HG02885 (cell line): ENCODE results near the gene LIG4.
"Not testable (repeated sequence)": the region's sequence is repeated elsewhere in the genome, so short reads cannot be mapped to it uniquely, and the experiment has no call there.

Source experiments
- ATAC-seq: cut with Tn5 transposase; IDR thresholded peaks from one replicate; pipeline ENCODE4 v1.9.1; 2021; ENCODE audit warnings: mild to moderate bottlenecking; ENCODE audit not compliant: unreplicated experiment, poor library complexity

Gene LIG4

DNA sequence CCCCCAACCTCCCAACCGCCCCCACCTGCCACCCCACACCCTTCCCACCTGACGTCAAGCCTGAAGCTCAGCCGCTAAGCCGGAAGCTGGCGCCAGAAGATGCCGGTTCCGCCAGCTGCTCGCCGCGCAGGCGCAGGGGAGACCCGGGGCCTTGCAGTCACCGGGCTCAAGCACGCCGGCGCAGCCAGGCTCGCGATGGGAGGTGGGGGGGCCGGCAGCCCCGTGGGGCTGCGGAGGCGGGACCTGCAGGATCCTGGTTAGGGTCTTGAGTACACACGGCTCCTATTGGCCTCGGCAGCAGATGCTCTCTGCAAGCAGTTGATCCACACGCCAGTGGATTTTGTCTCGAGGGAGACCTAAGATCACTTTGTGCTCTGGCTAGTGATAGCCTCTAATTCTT, at the start of gene LIG4:
Gene LIG4, minus strand, starts transcription at position 101 of the 400 bp plus-strand sequence. CDS start 4,268 bp downstream, outside the sequence.
- peak; percentile 67 for ATAC-seq

DNA sequence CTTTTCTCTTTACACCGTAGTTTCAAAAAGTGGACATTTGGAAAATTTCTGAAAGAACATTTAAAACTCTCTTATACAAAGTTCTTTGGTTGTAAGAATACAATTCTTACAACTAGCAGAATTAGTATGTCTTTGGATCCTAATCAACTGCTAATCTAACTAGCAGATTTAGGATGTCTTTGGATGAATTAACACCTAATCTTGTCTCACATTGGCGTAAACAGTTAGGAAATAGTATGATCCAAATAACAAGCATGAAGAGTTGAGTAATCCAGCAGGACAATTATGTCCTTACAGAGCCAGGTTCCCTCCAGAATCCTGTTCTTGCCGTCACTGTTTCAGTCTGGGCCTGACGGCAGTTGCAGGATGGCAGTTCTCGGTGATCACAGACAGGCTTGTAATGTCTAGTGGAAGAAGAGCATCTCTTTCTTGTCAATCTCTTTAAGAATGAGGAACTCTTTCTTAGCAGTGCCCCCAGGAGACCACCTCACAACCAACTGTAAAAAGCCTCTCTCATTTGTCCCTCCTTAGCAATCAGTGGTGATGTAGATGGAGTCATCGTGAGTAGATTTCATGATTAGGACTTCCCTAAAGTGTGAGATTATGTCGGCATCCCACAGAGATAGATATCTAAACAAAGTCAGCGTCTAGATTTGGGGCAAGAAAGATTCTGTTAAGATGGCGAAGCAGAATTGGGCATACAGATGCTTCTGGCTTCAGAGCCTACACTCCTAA, 48.5 kb upstream of the LIG4 start:
- ATAC-seq = no peak

- ATAC-seq = no peak
Measured at GRCh38 chr13:108257248-108257647, 41.9 kb upstream of the LIG4 start.

GRCh38 chr13:108249150-108249549, 33.8 kb upstream of the LIG4 start:
- ATAC-seq = peak; percentile 76

GRCh38 chr13:108230377-108230776, 15.0 kb upstream of the LIG4 start:
- no peak for ATAC-seq

DNA sequence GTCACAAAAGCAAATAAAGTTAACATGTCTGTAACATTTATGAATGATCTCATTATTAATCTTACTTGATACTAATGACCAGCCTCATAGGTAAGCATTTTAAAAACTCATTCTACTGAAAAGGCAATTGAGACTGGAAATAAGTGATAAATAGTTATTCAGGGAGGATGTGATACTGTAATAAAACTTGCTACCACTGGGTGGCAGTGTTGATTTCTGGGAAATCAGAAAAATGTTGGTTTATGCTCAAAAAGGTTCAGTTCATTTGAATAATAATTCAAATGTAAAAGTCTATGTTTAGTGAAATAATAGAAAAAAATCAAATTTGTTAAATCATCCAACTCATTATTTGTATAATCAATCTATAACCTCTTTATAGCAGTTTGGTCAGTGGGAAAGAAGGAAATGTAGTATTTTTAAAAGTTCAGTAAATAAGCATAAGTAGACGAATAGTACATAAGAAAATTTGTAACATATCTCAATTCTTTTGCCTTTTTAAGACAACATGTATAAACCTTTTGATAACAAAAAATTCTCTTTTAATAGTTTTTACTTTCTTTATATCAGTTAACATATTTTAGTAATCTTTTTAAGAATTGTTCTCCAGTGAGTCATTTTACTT, 12.4 kb upstream of the LIG4 start:
- peak; percentile 31 for ATAC-seq

DNA sequence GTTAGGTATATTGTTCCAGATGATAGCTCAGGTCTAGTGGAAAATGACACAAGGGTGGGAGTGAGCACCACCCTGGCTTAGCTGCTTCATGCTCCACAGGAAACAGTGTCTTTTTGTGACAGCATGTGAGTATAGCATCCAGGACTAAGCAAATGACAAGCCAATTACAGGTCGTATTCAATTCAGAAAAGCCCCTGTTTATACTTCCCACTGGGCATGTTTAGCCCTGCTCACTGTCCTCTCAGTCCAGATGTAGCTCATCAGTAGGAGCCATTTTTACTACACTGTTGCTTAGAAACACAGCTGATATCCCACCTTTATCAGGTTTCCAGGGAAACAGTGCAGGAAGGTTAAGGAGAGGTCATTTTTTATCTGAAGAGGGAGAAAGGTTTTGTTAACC, 10.8 kb upstream of the LIG4 start:
- ATAC-seq = peak; percentile 37

- peak; percentile 59 for ATAC-seq
Measured at GRCh38 chr13:108225440-108225839, 10.1 kb upstream of the LIG4 start.

DNA sequence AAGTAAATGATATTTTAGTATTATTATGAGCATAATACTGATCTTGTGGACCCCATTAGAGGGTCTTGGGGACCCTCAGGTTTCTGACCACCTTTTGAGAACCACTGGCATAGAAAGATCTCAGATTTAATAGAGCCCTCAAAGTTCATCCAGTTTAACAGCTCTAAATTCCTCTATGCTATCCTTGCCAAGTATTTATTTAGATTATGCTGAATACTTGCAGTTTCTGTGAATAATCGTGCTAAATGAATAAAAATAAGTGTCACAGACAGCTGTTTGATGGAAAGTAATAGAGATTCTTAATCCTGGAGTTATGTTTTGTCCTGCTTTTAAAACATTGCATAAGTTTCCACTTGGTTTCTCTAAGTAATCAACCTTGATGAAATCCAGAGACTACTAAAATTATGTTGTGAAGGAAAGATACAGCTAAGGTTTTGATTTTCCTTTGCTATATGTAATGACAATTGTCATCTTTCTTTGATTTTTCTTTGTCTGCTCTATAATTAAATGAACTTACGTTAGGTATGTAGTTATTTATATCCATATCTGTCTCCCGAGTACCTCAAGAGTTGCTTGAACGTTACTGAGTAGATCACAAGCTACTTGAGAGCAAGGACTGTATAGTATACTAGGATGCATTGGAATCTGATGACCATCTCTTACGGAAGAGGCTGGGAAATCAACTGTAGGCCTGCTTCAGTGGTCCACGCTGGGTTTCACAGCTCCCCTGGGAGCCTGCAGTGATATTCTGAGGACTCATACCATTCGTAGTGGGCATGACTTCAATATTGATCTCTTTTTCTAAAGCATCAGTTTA, 8.6 kb upstream of the LIG4 start:
- ATAC-seq = no peak

DNA sequence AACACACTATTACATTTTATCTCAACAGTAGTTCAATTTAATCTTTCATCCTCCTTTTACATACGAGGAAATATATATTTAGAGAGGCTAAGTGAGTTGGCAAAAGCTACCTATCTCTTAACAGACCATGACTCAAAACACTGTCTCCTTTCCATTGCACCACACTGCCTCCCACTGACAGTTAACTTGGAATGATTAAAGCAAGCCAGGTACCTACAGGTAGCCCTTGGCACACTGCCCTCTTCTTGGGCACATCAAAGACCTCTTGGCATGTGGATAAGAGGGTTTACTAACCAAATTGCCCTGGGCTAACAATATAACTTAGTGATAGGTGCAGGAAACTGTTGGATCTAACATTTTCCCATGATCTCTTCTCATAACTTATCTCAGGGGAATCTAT, 4.7 kb upstream of the LIG4 start:
- ATAC-seq = no peak

DNA sequence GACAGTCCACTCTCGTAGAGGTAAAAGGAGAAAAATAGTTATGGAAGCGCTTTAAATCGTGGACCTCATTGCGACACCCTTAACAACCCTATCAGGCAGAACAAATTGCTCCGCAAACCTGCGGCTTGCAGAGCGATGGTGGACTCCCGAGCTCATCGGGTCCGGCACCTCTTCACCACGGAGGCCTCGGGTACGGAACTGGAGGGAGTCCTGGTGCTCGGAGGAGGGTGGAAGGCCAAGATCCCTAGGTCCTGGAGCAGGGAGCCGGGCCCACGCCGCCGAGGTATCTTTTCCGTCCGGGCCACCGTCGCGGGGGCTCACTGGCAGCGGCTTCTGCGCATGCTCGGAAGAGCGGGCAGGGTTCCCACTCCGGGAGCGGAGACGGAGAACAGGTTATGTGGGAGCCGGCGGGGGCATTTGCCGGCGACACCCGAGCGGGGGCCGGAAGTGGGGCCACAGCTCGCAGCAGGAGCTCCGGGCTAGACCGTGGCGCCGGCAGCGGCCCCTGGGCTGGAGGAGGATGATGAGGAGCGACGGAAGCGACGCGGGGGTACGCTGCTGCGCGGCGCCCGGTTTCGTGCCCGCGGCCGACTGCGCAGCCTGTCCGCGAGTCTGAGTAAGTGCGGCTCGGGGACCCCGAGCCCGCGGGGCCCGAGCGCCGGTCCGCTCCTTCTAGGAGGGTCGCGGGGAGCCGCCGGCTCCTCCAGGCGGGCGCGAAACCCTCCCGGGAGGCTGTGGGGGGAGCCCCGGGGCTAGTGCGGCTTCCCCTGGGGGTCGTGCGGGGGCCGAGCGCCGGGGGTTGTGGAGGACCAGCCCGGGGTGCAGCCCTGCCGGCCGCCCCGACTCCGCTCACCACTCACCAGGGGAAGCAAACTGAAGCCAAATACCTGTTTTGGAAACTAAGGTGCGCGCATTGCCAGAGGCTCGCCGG, 3.0 kb upstream of the LIG4 start, which contains the start of gene ABHD13:
Gene ABHD13, plus strand, starts transcription at position 349 of the 931 bp plus-strand sequence. CDS start 10,827 bp downstream, outside the sequence.
- ATAC-seq = peak; percentile 72

DNA sequence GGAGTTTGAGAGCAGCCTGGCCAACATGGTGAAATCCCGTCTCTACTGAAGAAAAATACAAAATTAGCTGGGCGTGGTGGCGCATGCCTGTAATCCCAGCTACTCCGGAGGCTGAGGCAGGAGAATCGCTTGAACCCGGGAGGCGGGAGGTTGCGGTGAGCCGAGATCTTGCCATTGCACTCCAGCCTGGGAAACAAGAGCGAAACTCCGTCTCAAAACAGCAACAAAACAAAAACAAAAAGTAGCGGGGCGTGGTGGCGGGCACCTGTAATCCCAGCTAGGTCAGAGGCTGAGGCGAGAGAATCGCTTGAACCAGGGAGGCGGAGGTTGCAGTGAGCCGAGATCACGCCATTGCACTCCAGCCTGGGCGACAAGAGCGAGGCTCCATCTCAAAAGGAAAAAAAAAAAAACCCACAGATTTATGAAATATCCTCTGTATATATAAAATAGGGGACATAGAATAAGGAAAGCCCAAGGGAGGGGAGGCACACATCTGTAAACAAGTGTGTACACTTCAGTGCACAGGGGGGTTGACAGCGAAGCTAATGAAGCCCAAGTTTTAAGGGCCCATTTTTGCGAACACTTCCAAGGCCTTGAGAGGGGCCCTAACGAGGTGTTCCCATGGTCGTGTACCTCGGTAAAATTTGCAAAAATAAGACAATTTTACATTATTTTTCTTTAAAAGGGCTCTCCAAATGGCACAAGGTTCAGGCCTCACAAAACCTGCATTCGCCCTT, 2.1 kb upstream of the LIG4 start:
- ATAC-seq = not testable (repeated sequence)

DNA sequence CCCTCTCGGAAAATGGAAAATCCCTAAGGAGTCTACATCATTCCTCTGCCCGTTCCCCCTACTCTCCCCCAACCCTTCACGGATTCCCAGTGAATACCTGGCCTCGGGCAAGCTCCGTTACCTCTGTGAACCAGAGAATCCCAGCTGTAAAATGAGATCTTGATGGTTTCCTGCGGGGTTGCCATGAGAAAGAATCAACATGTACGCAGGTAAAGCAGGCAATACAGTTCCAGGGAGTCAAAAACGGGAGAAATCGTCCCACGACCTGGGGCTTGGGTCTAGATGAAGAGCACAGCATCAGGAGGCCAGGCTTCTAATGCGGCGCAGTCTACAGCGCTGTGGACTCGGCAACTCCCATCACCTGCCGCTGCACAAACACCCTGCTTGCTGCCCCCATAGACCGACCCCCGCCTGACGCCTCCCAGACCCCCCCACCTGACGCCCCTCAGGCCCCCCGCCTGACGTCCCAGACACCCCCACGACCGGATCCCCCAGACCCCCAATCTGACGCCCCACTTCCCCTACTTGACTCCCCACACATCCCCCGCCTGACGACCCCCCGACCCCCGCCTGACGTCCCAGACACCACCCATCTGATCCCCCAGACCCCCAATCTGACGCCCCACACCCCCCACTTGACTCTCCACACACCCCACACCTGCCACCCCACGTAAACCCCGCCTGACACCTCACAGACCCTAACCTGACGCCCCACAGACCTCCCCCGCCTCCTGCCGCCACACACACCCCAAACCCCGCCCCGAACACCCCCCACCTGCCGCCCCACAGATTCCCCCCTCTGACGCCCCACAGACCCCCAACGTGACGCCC, 680 bp downstream of the LIG4 start:
- ATAC-seq = peak; percentile 9

- no peak for ATAC-seq
Measured at GRCh38 chr13:108213946-108214345, 1.4 kb downstream of the LIG4 start.

GRCh38 chr13:108212886-108213285, 2.5 kb downstream of the LIG4 start:
- ATAC-seq = peak; percentile 45

DNA sequence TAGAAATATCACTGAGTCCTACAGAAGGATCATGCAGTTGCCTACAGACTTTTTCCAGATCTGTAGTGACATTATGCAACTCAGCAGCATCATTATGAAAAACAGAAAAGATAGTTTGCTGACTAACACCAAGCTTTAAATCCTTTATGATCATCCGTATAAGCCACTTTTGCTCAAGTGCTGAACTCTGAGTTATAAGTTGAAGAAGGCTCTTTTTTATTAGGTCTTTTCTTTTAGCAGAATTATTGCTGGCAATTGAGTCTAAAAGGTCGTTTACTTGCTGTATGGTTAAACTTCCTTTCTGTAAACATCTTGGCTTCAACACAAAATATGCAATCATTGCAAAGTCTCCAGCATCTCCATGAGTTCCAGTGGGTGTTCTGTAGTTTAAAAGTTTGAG, 4.8 kb downstream of the LIG4 start:
- ATAC-seq = no peak

DNA sequence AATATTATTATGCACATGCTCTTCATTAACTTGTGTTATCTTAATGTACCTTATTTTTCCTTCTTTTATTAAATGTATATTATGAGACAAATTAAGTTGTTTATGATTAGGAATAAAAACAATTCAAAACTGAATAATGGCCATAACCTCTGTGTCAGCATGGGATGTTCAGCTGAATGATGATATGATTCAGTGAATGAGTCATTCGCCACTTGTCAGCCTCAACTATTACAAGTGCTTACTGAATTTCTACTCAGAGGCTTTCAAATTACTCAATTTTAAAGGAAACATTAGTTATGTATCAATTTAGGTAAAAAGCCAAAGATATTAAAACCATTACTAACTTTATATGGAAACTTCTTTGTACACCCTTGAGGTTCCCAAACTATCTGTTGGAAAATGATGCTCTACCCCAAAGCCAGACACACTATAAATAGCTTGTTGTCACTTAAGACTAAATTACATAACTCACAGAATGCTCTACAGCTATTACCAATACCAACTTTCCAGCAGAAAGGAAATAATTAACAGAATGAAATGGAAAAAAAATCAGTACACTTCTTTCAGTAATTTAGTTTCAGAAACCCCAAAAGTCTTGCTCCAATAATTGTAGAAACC, 14.4 kb downstream of the LIG4 start:
- ATAC-seq = no peak

DNA sequence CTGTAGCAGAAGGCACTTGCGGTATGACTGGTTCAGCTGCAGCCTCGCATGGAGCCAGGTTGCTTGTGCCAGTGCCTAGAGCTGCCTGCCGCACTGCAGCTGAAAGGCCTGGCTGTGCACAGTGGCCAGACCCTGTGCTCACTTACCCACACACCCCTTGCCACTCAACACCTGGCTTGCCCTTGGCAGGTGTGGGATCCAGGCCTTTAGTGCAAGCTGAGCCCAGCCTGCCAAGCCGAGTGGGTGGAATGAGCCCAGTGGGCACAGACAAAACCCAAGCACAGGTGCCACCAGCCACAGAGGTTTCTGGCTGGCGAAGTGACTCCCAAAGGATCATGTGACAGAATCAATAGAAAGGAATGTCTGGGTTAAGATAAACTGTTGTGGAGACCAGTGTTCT, 19.5 kb downstream of the LIG4 start:
- ATAC-seq = no peak
